GM12864 (cell line): Measurements from ENCODE around the gene TCP11L1.
"Not testable (repeated sequence)": the region's sequence is repeated elsewhere in the genome, so short reads cannot be mapped to it uniquely, and the experiment has no call there.

Experiments used
- DNase-seq: peaks from one replicate; pipeline ENCODE4 v3.0.0-alpha.2; 2011; ENCODE audit warnings: low read depth
- H3K4me3 ChIP-seq: 2 replicates; pipeline ENCODE4 v1.5.1; 2011; ENCODE audit warnings: mild to moderate bottlenecking, low read depth, low read length, control low read depth
- CTCF ChIP-seq: IDR thresholded peaks from 2 replicates; pipeline ENCODE4 v1.5.1; 2011; ENCODE audit warnings: low read depth, mild to moderate bottlenecking, moderate library complexity, low read length, control low read depth, inconsistent platforms; ENCODE audit errors: missing control alignments

Gene TCP11L1

GRCh38 chr11:33027846-33028536, 11.4 kb upstream of the TCP11L1 start:
- DNase-seq, result no peak
- TF ChIP-seq CTCF, result no peak

DNA sequence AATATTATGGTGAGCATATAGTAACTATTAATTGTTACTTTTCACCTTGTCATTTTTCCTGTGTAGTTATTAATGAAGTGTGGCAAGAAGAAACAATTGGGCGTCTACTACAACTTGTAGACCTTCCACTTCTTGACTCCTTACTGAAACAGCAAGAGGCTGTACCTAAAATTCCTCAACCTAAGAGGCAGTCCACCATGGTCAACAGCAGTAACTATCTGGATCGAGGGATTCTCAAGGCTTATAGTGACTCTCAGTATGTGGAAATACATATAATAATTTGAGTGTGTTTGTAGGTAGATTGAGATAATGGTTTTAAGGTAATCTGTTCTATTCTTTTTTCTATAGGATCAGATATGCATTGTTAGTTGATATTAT, 10.8 kb upstream of the TCP11L1 start:
- TF ChIP-seq CTCF, result no peak
- H3K4me3 ChIP-seq, result no peak overlapping the region
- no peak for DNase-seq

More at GRCh38 chr11:33027846-33028536, 11.4 kb upstream of the TCP11L1 start:
- no peak overlapping the region for H3K4me3 ChIP-seq

- DNase-seq, H3K4me3 ChIP-seq: not testable (repeated sequence)
These were observed 10.2 kb upstream of the TCP11L1 start for GRCh38 chr11:33029218-33029617.

GRCh38 chr11:33033493-33033892, 5.9 kb upstream of the TCP11L1 start:
- no peak for TF ChIP-seq CTCF
- H3K4me3 ChIP-seq, result no peak overlapping the region
- DNase-seq, result no peak

GRCh38 chr11:33035011-33035410, 4.4 kb upstream of the TCP11L1 start:
- H3K4me3 ChIP-seq, result no peak overlapping the region
- DNase-seq, result no peak
- no peak for TF ChIP-seq CTCF

DNA sequence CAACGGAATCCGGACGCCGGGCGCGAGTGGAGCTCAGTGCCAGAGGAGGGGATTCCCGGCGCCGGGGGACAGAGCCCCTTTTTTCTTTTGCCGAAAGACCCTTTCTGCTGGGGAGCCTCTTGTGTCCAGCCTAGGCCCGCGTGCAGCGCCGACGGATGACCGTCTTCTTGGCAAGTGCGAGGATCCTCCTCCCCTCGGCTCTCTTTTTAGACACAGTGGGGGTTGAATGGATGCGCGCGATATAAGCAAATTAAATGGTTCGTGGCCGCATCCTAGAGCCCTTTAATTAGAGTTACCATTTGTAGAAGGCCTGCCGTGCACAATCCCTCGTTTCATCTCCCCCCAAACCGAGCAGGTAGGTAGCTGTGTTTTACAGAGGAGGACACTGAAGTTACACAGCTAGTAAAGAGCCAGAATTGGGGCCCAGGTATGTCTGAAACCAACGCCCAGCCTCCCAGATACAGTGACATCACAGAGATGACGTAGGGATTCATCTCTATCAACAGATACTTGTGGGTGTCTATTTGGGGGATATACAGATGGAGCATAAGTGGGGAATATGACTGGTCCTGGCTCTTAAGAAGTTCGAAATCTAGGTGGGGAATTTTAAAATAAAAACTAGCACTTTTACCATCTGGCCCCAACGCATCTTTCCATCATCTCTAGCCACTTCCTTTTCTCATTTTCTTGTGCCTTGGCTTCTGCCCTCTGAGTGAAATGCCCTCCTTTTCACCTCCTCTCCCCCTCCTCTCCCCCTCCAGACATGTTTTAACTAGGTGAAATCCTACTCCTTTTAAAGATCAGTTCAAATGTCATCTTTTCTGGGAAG, 875 bp downstream of the TCP11L1 start:
- no peak for TF ChIP-seq CTCF
- H3K4me3 ChIP-seq, result peak overlapping the region; percentile 94
- no peak for DNase-seq

DNA sequence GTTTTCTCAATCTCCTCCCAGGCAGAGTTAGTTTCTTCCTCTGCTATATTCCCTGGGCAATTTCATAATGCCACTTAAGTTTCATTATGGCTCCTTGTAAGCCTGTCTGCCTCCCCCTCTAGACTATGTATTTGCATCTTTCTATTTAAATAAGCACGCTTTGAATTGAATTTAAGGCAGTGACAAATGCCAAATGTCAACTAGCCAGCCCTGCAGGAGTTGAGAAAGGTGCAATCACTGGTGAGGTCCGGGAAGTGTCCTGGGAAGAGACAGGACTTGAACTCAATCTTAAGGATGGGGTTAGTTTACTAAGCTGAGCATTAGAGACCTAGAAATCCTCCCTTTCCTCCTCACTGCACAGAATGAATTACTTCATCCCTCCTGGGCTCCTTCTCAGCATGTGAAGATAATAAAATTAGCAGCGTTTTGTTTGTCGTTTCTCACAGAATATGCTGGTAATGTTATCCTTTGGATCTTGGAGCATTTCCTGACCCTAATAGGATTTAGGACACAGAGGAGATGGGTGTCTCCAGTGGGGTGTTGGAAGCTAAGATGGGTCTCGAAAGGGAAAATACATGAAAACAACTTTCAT, 1.6 kb downstream of the TCP11L1 start:
- H3K4me3 ChIP-seq, result peak overlapping the region; percentile 94
- no peak for DNase-seq
- no peak for TF ChIP-seq CTCF
